Fibroblast of lung (primary cell): ENCODE measurements around the gene ZNF341. TPM values are rescaled to one million over a fixed set of nuclear protein-coding genes. Genes with fewer than 3 reads are reported as not detected.

Source experiments
- DNase-seq, 2 donors: peaks; one replicate each; pipeline versions ENCODE4 v3.0.0 to v3.0.0-alpha.2; 2010; ENCODE audit warnings: low read depth in 2 of 2
- H2AFZ ChIP-seq: 2 replicates; pipeline ENCODE4 v1.5.1; 2012; ENCODE audit warnings: low read length, control low read depth, inconsistent platforms
- H3K27ac ChIP-seq: 2 replicates; pipeline ENCODE4 v1.5.1; 2011; ENCODE audit warnings: low read length, control low read depth; ENCODE audit not compliant: insufficient read depth
- H3K27me3 ChIP-seq: 2 replicates; pipeline ENCODE4 v1.5.1; 2011; ENCODE audit warnings: mild to moderate bottlenecking, low read length; ENCODE audit not compliant: control insufficient read depth, insufficient read depth
- H3K36me3 ChIP-seq: 2 replicates; pipeline ENCODE4 v1.5.1; 2011; ENCODE audit warnings: low read length; ENCODE audit not compliant: control insufficient read depth, insufficient read depth
- H3K4me1 ChIP-seq: 2 replicates; pipeline ENCODE4 v1.5.1; 2011; ENCODE audit warnings: low read length; ENCODE audit not compliant: control insufficient read depth, insufficient read depth; ENCODE audit errors: extremely low read depth
- H3K4me2 ChIP-seq: 2 replicates; pipeline ENCODE4 v1.5.1; 2011; ENCODE audit warnings: low read length, control low read depth; ENCODE audit not compliant: insufficient read depth; ENCODE audit errors: extremely low read depth
- H3K4me3 ChIP-seq, 4 experiments: fragments of 200-600 bp in 1 of 4; sonication (generic) in 1 of 4; replicated peaks in 1 of 4; 2 replicates each; pipeline ENCODE4 v1.5.1; 2011 to 2016; ENCODE audit warnings: low read length in 4 of 4, low read depth in 3 of 4, mild to moderate bottlenecking in 3 of 4, control low read depth in 2 of 4, inconsistent platforms in 1 of 4, mixed read lengths in 1 of 4; ENCODE audit not compliant: insufficient read depth in 1 of 4; ENCODE audit errors: control extremely low read depth in 1 of 4
- H3K79me2 ChIP-seq: 2 replicates; pipeline ENCODE4 v1.5.1; 2012; ENCODE audit warnings: mild to moderate bottlenecking, low read length, inconsistent platforms; ENCODE audit not compliant: control insufficient read depth, insufficient read depth
- H3K9ac ChIP-seq: 2 replicates; pipeline ENCODE4 v1.5.1; 2011; ENCODE audit warnings: mild to moderate bottlenecking, low read length, control low read depth; ENCODE audit not compliant: insufficient read depth
- H3K9me3 ChIP-seq: 2 replicates; pipeline ENCODE4 v1.5.1; 2012; ENCODE audit warnings: low read depth, low read length; ENCODE audit not compliant: control insufficient read depth, insufficient read depth
- H4K20me1 ChIP-seq: 2 replicates; pipeline ENCODE4 v1.5.1; 2011; ENCODE audit warnings: low read length; ENCODE audit not compliant: control insufficient read depth, insufficient read depth; ENCODE audit errors: extremely low read depth
- CTCF ChIP-seq, 2 donors: IDR thresholded peaks in 1 of 2; conservative IDR thresholded peaks in 1 of 2; 1 replicate in 1 of 2; 2 replicates in 1 of 2; pipeline ENCODE4 v1.5.1; 2011 to 2012; ENCODE audit warnings: low read length in 2 of 2, control low read depth in 1 of 2, inconsistent platforms in 1 of 2, low read depth in 1 of 2, mild to moderate bottlenecking in 1 of 2
- EZH2 ChIP-seq: IDR thresholded peaks from 2 replicates; pipeline ENCODE4 v1.5.1; 2012; ENCODE audit warnings: low read length, control low read depth, mild to moderate bottlenecking; ENCODE audit errors: missing control alignments
- polyA plus RNA-seq, 2 donors: library from polyadenylated mRNA; depleted of rRNA in 1 of 2; stranded (reverse) in 1 of 2; unstranded in 1 of 2; fragments of >200 nt; gene quantifications; 2 replicates each; pipeline ENCODE4 v1.2.1, GENCODE V29; 2011 to 2012; ENCODE audit warnings: missing spikeins in 1 of 2
- total RNA-seq: library from RNA; depleted of rRNA; stranded (reverse); fragments of >200 nt; gene quantifications from 2 replicates; pipeline ENCODE4 v1.2.1, GENCODE V29; 2014

ZNF341 gene
- total and polyA plus RNA-seq, 2 donors (not counting 1 experiment from before 2014, with no cell fraction given) = 0.99 to 1.1 TPM

GRCh38 chr20:33827634-33828325 is 96.0 kb downstream of the ZNF341 start:
- Histone ChIP-seq H4K20me1 (peaks cover 2% of the 10 kb centered on the region), H3K36me3 (peaks cover 2% of the 10 kb centered on the region), H3K27me3 (no peaks in the 10 kb centered on the region), H3K79me2 (peaks cover 38% of the 10 kb centered on the region), H3K4me2 (no peak overlapping the region), H2AFZ (no peak overlapping the region), H3K27ac (no peak overlapping the region), H3K9me3 (no peaks in the 10 kb centered on the region), H3K4me3 (no peak overlapping the region), H3K9ac (no peak overlapping the region), H3K4me1 (peaks cover 5% of the 10 kb centered on the region)
- TF ChIP-seq EZH2 = no peak
- TF ChIP-seq CTCF (conservative IDR thresholded peaks at IDR 0.05 in 1 of 2, IDR thresholded peaks at IDR 0.05 in 1 of 2; ENCODE audit: low read depth in 1 of 2, low read length in 2 of 2) = no peak
- no peak for DNase-seq

- DNase-seq = no peak
These were observed 96.6 kb downstream of the ZNF341 start for GRCh38 chr20:33828326-33828844.

More at GRCh38 chr20:33828326-33828844, 96.6 kb downstream of the ZNF341 start:
- Histone ChIP-seq H3K9me3 (no peaks in the 10 kb centered on the region), H3K9ac (no peak overlapping the region), H3K79me2 (peaks cover 38% of the 10 kb centered on the region), H3K4me1 (peaks cover 5% of the 10 kb centered on the region), H4K20me1 (peaks cover 2% of the 10 kb centered on the region), H2AFZ (no peak overlapping the region), H3K4me2 (no peak overlapping the region), H3K36me3 (peaks cover 2% of the 10 kb centered on the region), H3K4me3 (no peak overlapping the region), H3K27me3 (no peaks in the 10 kb centered on the region), H3K27ac (no peak overlapping the region)
- TF ChIP-seq EZH2 = no peak
- TF ChIP-seq CTCF (conservative IDR thresholded peaks at IDR 0.05 in 1 of 2, IDR thresholded peaks at IDR 0.05 in 1 of 2; ENCODE audit: low read depth in 1 of 2, low read length in 2 of 2) = no peak
